Metanephros (tissue), 1 donor: Measurements from ENCODE around the gene BARHL1. TPM values are rescaled to one million over a fixed set of nuclear protein-coding genes. Genes with fewer than 3 reads are reported as not detected.

ENCODE experiments used
- total RNA-seq: library from RNA; depleted of rRNA; stranded (reverse); fragments of >200 nt; gene quantifications from one replicate; pipeline ENCODE4 v1.2.3, GENCODE V29; 2014

The BARHL1 gene
- total RNA-seq, result not detected

DNA sequence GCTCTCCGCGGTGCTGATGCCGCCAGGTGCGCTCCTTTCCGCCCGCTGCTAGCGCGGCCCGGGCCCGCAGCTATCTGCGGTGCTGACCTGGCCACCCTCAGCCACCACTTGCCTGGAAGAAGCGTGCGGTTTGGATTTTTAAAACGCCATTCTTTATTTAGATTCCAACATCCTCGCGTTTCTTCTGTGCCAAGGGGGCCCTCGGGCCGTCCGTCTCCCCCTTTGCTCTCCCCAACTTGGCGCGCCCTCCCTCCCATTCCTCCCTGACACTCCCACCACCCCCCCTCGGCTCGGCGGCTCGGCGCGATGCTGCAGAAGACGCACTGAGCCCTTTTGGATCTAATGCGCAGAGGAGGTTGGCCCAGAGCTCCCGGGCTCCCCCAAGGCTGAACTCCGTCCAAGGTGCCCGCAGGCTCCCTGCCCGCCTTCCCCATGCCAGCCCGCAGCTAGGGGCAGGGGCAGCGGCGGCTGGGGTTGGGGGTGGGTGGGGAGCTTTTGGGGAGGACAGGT is at the start of gene BARHL1:
TSS of gene BARHL1 (plus strand) at position 331 of the 510 bp plus-strand sequence. CDS start 192 bp downstream, outside the sequence.

Other genes with a start within 250 kb of the BARHL1 start
- gene SETX, start 227.6 kb upstream of the BARHL1 start, total RNA-seq, result 62.4 TPM
- gene TTF1, start 175.8 kb upstream of the BARHL1 start, total RNA-seq, result 8.9 TPM
- 0.64 TPM for gene CFAP77, start 172.4 kb upstream of the BARHL1 start, total RNA-seq
- 17.0 TPM for gene DDX31, start 87.4 kb downstream of the BARHL1 start, total RNA-seq
- 16.4 TPM for gene GTF3C4, start 87.9 kb downstream of the BARHL1 start, total RNA-seq